Measurements from ENCODE around the gene BOLA1. TPM values are rescaled to one million over a fixed set of nuclear protein-coding genes. Genes with fewer than 3 reads are reported as not detected.
A peak's percentile ranks its signal among the peaks of the same experiment; 100 is the strongest.

Gene BOLA1
- total and polyA plus RNA-seq, 2 of the 13 experiments (the other 11 are each of a cell fraction or from before 2014, with no cell fraction given) = 3.2 to 4.2 TPM

DNA sequence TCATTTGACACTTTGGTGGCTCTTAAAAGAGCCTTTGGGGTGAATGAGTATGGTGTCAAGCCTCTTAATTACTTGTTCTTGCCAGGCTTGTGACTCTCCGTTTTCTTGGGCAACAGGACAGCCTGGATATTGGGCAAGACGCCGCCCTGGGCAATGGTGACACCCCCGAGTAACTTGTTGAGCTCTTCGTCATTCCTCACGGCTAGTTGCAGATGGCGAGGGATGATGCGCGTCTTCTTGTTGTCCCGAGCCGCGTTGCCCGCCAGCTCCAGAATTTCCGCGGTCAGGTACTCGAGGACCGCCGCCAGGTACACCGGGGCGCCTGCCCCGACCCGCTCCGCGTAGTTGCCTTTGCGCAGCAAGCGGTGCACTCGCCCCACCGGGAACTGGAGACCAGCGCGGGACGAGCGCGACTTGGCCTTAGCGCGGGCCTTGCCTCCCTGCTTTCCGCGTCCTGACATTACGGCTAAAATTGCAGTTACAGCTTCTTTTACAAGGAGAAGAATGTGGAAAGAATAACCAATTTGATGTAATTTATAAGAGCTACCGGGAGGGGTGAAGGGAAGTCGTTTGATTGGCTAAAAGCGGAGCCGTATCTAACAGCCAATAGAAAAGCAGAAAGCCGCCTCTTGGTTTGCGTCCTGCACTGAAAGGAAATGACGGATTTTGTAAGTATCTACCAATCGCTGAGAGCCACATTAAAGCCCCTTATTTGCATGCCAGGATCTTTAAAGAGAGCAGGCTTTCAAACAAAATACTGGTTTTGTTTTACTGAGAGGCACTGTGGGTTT is 11.7 kb upstream of the BOLA1 start (continued):
- no peak for TF ChIP-seq RORA (CRISPR knock-in tag; IDR thresholded peaks at IDR 0.05)

- Histone ChIP-seq H3K4me2 (ENCODE audit: low read depth, low read length) (peak overlapping the region; percentile 93), H3K9ac (ENCODE audit: insufficient read depth, low read depth, low read length) (peak overlapping the region; percentile 87), H3K27ac (ENCODE audit: extremely low read length, insufficient read depth, low read length) (peak overlapping the region; percentile 95), H3K4me1 (ENCODE audit: insufficient read depth, low read length) (peaks cover 35% of the 10 kb centered on the region), H3K36me3 (replicated peaks in 1 of 2; ENCODE audit: control insufficient read depth in 1 of 2, insufficient read depth in 2 of 2, low read length in 2 of 2) (no peaks in the 10 kb centered on the region), H3K27me3 (ENCODE audit: control insufficient read depth in 1 of 2, insufficient read depth in 2 of 2, low read length in 2 of 2) (no peaks in the 10 kb centered on the region; a peak in 1 of 5 replicates), H3K4me3 (replicated peaks in 1 of 3; ENCODE audit: insufficient read depth in 1 of 3, low read depth in 2 of 3, low read length in 3 of 3) (peak overlapping the region; percentile 63 to 76 (median 63)), H3K79me2 (ENCODE audit: insufficient read depth, low read length) (peaks cover 3% of the 10 kb centered on the region), H2AFZ (ENCODE audit: low read length) (peak overlapping the region; percentile 59), H3K9me3 (ENCODE audit: low read length) (no peaks in the 10 kb centered on the region), H4K20me1 (ENCODE audit: insufficient read depth, low read length) (no peaks in the 10 kb centered on the region)
- no peak for FAIRE-seq
- in situ Hi-C loops (cut with HindIII; ENCODE audit: extremely low pct_ligation_motif_present, low pct_unique_long_range_greater_than_20kb) = no loop called here
- peak; percentile 76 for DNase-seq (ENCODE audit: low spot score)
- WGBS (ENCODE audit: low lambda C conversion rate) = 2% methylated on average over 28 of the region's 28 CpGs
- intact Hi-C loops (cut with micrococcal nuclease; ENCODE audit: unreplicated experiment) = loop anchor here (1.0 kb wide), 2 partner anchors 54 to 162 kb away; no protein-coding TSS in a partner anchor
- ChIA-PET POLR2A (interaction anchor here (0.9 to 5.4 kb wide), 20 partner anchors 8 to 1651 kb away, joined by 3 to 74 read pairs (median 8); partner anchors contain the start of genes BOLA1, MTMR11, OTUD7B and VPS45), CTCF (ENCODE audit: low intra/inter-chr PET ratio, low total read pairs) (interaction anchor here (0.8 to 1.5 kb wide), 3 partner anchors 54 to 298 kb away, joined by 4 to 6 read pairs (median 5); no protein-coding TSS in a partner anchor)
- BruUV-seq (replicated peaks) = no TSS peak
- ATAC-seq = peak; percentile 1; the same call in 2 of the 3 replicates
- 0 out of 2 replicates have a peak, but pooled peaks have one; percentile 40 for TF ChIP-seq PITX1 (CRISPR knock-in tag; IDR thresholded peaks at IDR 0.05)
- TF ChIP-seq TIGD3 (CRISPR knock-in tag; IDR thresholded peaks at IDR 0.05; ENCODE audit: borderline replicate concordance) = no peak
- TF ChIP-seq ZNF850 (CRISPR knock-in tag; conservative IDR thresholded peaks at IDR 0.05) = no peak
- no peak for TF ChIP-seq FOXA1 (IDR thresholded peaks at IDR 0.05)
- no peak for TF ChIP-seq FOXA1 (CRISPR knock-in tag; IDR thresholded peaks at IDR 0.05)
- no peak for TF ChIP-seq ZFP36L1 (CRISPR knock-in tag; IDR thresholded peaks at IDR 0.05)
- no peak for TF ChIP-seq ATF6 (CRISPR knock-in tag; conservative IDR thresholded peaks at IDR 0.05)
- TF ChIP-seq ZNF639 (CRISPR knock-in tag; conservative IDR thresholded peaks at IDR 0.05) = no peak; the same call in 1 of the 2 replicates
- TF ChIP-seq, protein P1, sequence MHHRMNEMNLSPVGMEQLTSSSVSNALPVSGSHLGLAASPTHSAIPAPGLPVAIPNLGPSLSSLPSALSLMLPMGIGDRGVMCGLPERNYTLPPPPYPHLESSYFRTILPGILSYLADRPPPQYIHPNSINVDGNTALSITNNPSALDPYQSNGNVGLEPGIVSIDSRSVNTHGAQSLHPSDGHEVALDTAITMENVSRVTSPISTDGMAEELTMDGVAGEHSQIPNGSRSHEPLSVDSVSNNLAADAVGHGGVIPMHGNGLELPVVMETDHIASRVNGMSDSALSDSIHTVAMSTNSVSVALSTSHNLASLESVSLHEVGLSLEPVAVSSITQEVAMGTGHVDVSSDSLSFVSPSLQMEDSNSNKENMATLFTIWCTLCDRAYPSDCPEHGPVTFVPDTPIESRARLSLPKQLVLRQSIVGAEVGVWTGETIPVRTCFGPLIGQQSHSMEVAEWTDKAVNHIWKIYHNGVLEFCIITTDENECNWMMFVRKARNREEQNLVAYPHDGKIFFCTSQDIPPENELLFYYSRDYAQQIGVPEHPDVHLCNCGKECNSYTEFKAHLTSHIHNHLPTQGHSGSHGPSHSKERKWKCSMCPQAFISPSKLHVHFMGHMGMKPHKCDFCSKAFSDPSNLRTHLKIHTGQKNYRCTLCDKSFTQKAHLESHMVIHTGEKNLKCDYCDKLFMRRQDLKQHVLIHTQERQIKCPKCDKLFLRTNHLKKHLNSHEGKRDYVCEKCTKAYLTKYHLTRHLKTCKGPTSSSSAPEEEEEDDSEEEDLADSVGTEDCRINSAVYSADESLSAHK (CRISPR knock-in tag; IDR thresholded peaks at IDR 0.05; ENCODE audit: borderline replicate concordance) = no peak
- no peak for TF ChIP-seq IKZF4 (CRISPR knock-in tag; IDR thresholded peaks at IDR 0.05; ENCODE audit: borderline replicate concordance, low read depth, not compliant biosample characterization)
- TF ChIP-seq YY1 (IDR thresholded peaks at IDR 0.05; ENCODE audit: insufficient read depth, insufficient replicate concordance, low read depth, low read length) = peak; percentile 72
Measured at GRCh38 chr1:149888247-149888998, 10.9 kb upstream of the BOLA1 start.

Measured in HepG2 (cell line).